Measurements from ENCODE around the gene PSMG4. TPM values are rescaled to one million over a fixed set of nuclear protein-coding genes. Genes with fewer than 3 reads are reported as not detected.

The PSMG4 gene
- total RNA-seq, 3 donors from 2014 or later (not counting 1 experiment from before 2014, with no cell fraction given), result 8.3 to 15.3 (median 11.3) TPM

- no peaks in the 10 kb centered on the region for H3K36me3 Mint-ChIP-seq
- H3K27ac Mint-ChIP-seq, result no peak overlapping the region
- H3K4me1 Mint-ChIP-seq, result peaks cover 23% of the 10 kb centered on the region in 2 donors
- no peak overlapping the region for H3K4me3 Mint-ChIP-seq
- 88% methylated on average over 8 of the region's 8 CpGs for WGBS (ENCODE audit: insufficient coverage)
- Histone ChIP-seq H3K36me3 (ENCODE audit: control insufficient read depth, insufficient read depth, low read length) (no peaks in the 10 kb centered on the region), H3K4me1 (ENCODE audit: control insufficient read depth, insufficient read depth, low read length) (peaks cover 17% of the 10 kb centered on the region), H3K27me3 (ENCODE audit: control insufficient read depth, insufficient read depth, low read length) (peaks cover 3% of the 10 kb centered on the region), H3K27ac (ENCODE audit: low read length) (no peak overlapping the region), H3K4me3 (ENCODE audit: low read length) (no peak overlapping the region), H3K9me3 (ENCODE audit: control insufficient read depth, insufficient read depth, low read length) (no peaks in the 10 kb centered on the region)
- DNase-seq (no peak), ATAC-seq (no peak)
- H3K9me3 Mint-ChIP-seq, result no peaks in the 10 kb centered on the region
- peaks cover 36 to 43% of the 10 kb centered on the region in 2 donors for H3K27me3 Mint-ChIP-seq (ENCODE audit: low read depth in 2 of 2)
- TF ChIP-seq CTCF (IDR thresholded peaks at IDR 0.05), result no peak
- intact Hi-C loops (cut with micrococcal nuclease), result no loop called here
These were observed 57.1 kb downstream of the PSMG4 start for GRCh38 chr6:3315841-3316240.

- no peak for TF ChIP-seq CTCF (IDR thresholded peaks at IDR 0.05)
- no peak overlapping the region for H3K27ac Mint-ChIP-seq
- intact Hi-C loops (cut with micrococcal nuclease), result no loop called here
- H3K27me3 ChIP-seq (ENCODE audit: control insufficient read depth, insufficient read depth, low read length), result peaks cover 3% of the 10 kb centered on the region
- no peaks in the 10 kb centered on the region for H3K36me3 ChIP-seq (ENCODE audit: control insufficient read depth, insufficient read depth, low read length)
- no peak for ATAC-seq
- DNase-seq, result no peak
- peaks cover 23% of the 10 kb centered on the region in 2 donors for H3K4me1 Mint-ChIP-seq
- no peaks in the 10 kb centered on the region for H3K36me3 Mint-ChIP-seq
- H3K4me3 ChIP-seq (ENCODE audit: low read length), result no peak overlapping the region
- 96% methylated on average over 9 of the region's 9 CpGs for WGBS (ENCODE audit: insufficient coverage)
- H3K4me1 ChIP-seq (ENCODE audit: control insufficient read depth, insufficient read depth, low read length), result peaks cover 17% of the 10 kb centered on the region
- H3K27me3 Mint-ChIP-seq (ENCODE audit: low read depth in 2 of 2), result peaks cover 36 to 39% of the 10 kb centered on the region in 2 donors
- H3K4me3 Mint-ChIP-seq, result no peak overlapping the region
- no peaks in the 10 kb centered on the region for H3K9me3 ChIP-seq (ENCODE audit: control insufficient read depth, insufficient read depth, low read length)
- no peaks in the 10 kb centered on the region for H3K9me3 Mint-ChIP-seq
- no peak overlapping the region for H3K27ac ChIP-seq (ENCODE audit: low read length)
These were observed 57.6 kb downstream of the PSMG4 start for GRCh38 chr6:3316331-3316730.

GRCh38 chr6:3316818-3317217 is 58.1 kb downstream of the PSMG4 start:
- Histone ChIP-seq H3K4me1 (ENCODE audit: control insufficient read depth, insufficient read depth, low read length) (peaks cover 17% of the 10 kb centered on the region), H3K36me3 (ENCODE audit: control insufficient read depth, insufficient read depth, low read length) (no peaks in the 10 kb centered on the region), H3K27ac (ENCODE audit: low read length) (no peak overlapping the region), H3K9me3 (ENCODE audit: control insufficient read depth, insufficient read depth, low read length) (no peaks in the 10 kb centered on the region), H3K4me3 (ENCODE audit: low read length) (no peak overlapping the region), H3K27me3 (ENCODE audit: control insufficient read depth, insufficient read depth, low read length) (peaks cover 3% of the 10 kb centered on the region)
- no peak for ATAC-seq
- 92% methylated on average over 8 of the region's 8 CpGs for WGBS (ENCODE audit: insufficient coverage)
- peaks cover 23% of the 10 kb centered on the region in 2 donors for H3K4me1 Mint-ChIP-seq
- intact Hi-C loops (cut with micrococcal nuclease), result no loop called here
- DNase-seq, result no peak
- no peaks in the 10 kb centered on the region for H3K36me3 Mint-ChIP-seq
- H3K27ac Mint-ChIP-seq, result no peak overlapping the region
- no peak overlapping the region for H3K4me3 Mint-ChIP-seq
- TF ChIP-seq CTCF (IDR thresholded peaks at IDR 0.05), result no peak
- peaks cover 36 to 40% of the 10 kb centered on the region in 2 donors for H3K27me3 Mint-ChIP-seq (ENCODE audit: low read depth in 2 of 2)
- no peaks in the 10 kb centered on the region for H3K9me3 Mint-ChIP-seq

Other genes starting within 250 kb of the PSMG4 start
- gene RIPK1, start 190.5 kb upstream of the PSMG4 start, total RNA-seq, result 10 to 100 TPM; 30.9 to 44.8 (median 34.5) TPM
- 1 to 10 TPM; 2.9 to 5.9 (median 5.7) TPM for gene BPHL, start 140.2 kb upstream of the PSMG4 start, total RNA-seq
- gene TUBB2A, start 101.4 kb upstream of the PSMG4 start, total RNA-seq, result 10 to 100 TPM in 2 of 3 donors, 1 to 10 TPM in 1; 9.2 to 13.2 (median 11.4) TPM
- under 1 TPM in 2 of 3 donors, not detected in 1; 0.66 to 0.75 TPM for gene TUBB2B, start 31.3 kb upstream of the PSMG4 start, total RNA-seq
- gene SLC22A23, start 198.1 kb downstream of the PSMG4 start, total RNA-seq, result under 1 TPM; 0.24 to 0.79 (median 0.38) TPM